IPS DF 6.9 (cell line): Measurements from ENCODE around the gene PTPRD.

Experiments
- DNase-seq: peaks from one replicate; pipeline ENCODE4 v3.0.0-alpha.2; 2013; ENCODE audit warnings: low read depth, low spot score
- H3K27ac ChIP-seq: one replicate; pipeline ENCODE4 v1.5.1; 2013; ENCODE audit warnings: low read length, control low read depth
- H3K27me3 ChIP-seq: 2 replicates; pipeline ENCODE4 v1.6.1; 2013; ENCODE audit warnings: mild to moderate bottlenecking, low read length; ENCODE audit not compliant: control insufficient read depth, insufficient read depth
- H3K36me3 ChIP-seq: 2 replicates; pipeline ENCODE4 v1.6.1; 2013; ENCODE audit warnings: low read length; ENCODE audit not compliant: control insufficient read depth, insufficient read depth
- H3K4me1 ChIP-seq: 2 replicates; pipeline ENCODE4 v1.6.1; 2013; ENCODE audit warnings: low read length; ENCODE audit not compliant: control insufficient read depth, insufficient read depth
- H3K4me3 ChIP-seq: 2 replicates; pipeline ENCODE4 v1.5.1; 2013; ENCODE audit warnings: mild to moderate bottlenecking, low read length
- H3K9me3 ChIP-seq: 2 replicates; pipeline ENCODE4 v1.6.1; 2013; ENCODE audit warnings: low read length, inconsistent platforms; ENCODE audit not compliant: control insufficient read depth, insufficient read depth
- WGBS: extraction: QIAGEN DNeasy Blood & Tissue Kit; methylation state at CpG from one replicate; pipeline ENCODE4 v1.1.7; 2013; ENCODE audit warnings: mixed read lengths, missing lambda C conversion rate; ENCODE audit not compliant: insufficient read length, insufficient coverage; 5-methylcytosine and 5-hydroxymethylcytosine counted together

PTPRD gene

GRCh38 chr9:10071579-10071978 lies 541.2 kb downstream of the PTPRD start:
- no peak for DNase-seq
- Histone ChIP-seq H3K36me3 (no peaks in the 10 kb centered on the region), H3K4me1 (no peaks in the 10 kb centered on the region), H3K27me3 (no peaks in the 10 kb centered on the region), H3K9me3 (no peaks in the 10 kb centered on the region), H3K4me3 (no peak overlapping the region), H3K27ac (no peak overlapping the region)
- no CpG with 5 or more reads among the region's 1 CpG for WGBS

GRCh38 chr9:10062629-10063395 lies 550.0 kb downstream of the PTPRD start:
- Histone ChIP-seq H3K27ac (no peak overlapping the region), H3K36me3 (no peaks in the 10 kb centered on the region), H3K27me3 (no peaks in the 10 kb centered on the region), H3K9me3 (no peaks in the 10 kb centered on the region), H3K4me3 (no peak overlapping the region), H3K4me1 (no peaks in the 10 kb centered on the region)
- no CpG with 5 or more reads among the region's 3 CpGs for WGBS
- no peak for DNase-seq

GRCh38 chr9:10059044-10059443 lies 553.8 kb downstream of the PTPRD start:
- H3K9me3 ChIP-seq = no peaks in the 10 kb centered on the region
- no peak overlapping the region for H3K4me3 ChIP-seq
- no peaks in the 10 kb centered on the region for H3K27me3 ChIP-seq
- no peak for DNase-seq
- no peaks in the 10 kb centered on the region for H3K36me3 ChIP-seq
- no CpG with 5 or more reads among the region's 3 CpGs for WGBS
- H3K27ac ChIP-seq = no peak overlapping the region
- H3K4me1 ChIP-seq = no peaks in the 10 kb centered on the region

- H3K36me3 ChIP-seq = no peaks in the 10 kb centered on the region
- no peaks in the 10 kb centered on the region for H3K27me3 ChIP-seq
- H3K27ac ChIP-seq = no peak overlapping the region
- WGBS = no CpG with 5 or more reads among the region's 6 CpGs
- H3K4me1 ChIP-seq = no peaks in the 10 kb centered on the region
- H3K9me3 ChIP-seq = no peaks in the 10 kb centered on the region
- H3K4me3 ChIP-seq = no peak overlapping the region
- DNase-seq = no peak
Observed at GRCh38 chr9:10055886-10056395, 556.9 kb downstream of the PTPRD start.

GRCh38 chr9:10054456-10054855 lies 558.3 kb downstream of the PTPRD start:
- WGBS = no CpG with 5 or more reads among the region's 1 CpG

GRCh38 chr9:10052916-10053315 lies 559.9 kb downstream of the PTPRD start:
- no peaks in the 10 kb centered on the region for H3K4me1 ChIP-seq
- no peaks in the 10 kb centered on the region for H3K27me3 ChIP-seq
- H3K4me3 ChIP-seq = no peak overlapping the region
- no peaks in the 10 kb centered on the region for H3K36me3 ChIP-seq
- H3K27ac ChIP-seq = no peak overlapping the region
- DNase-seq = no peak
- no peaks in the 10 kb centered on the region for H3K9me3 ChIP-seq

More at GRCh38 chr9:10054456-10054855, 558.3 kb downstream of the PTPRD start:
- no peaks in the 10 kb centered on the region for H3K9me3 ChIP-seq
- H3K27me3 ChIP-seq = no peaks in the 10 kb centered on the region
- DNase-seq = no peak
- no peak overlapping the region for H3K27ac ChIP-seq
- no peaks in the 10 kb centered on the region for H3K4me1 ChIP-seq
- H3K4me3 ChIP-seq = no peak overlapping the region
- H3K36me3 ChIP-seq = no peaks in the 10 kb centered on the region

- H3K4me1 ChIP-seq = no peaks in the 10 kb centered on the region
- DNase-seq = no peak
- H3K4me3 ChIP-seq = no peak overlapping the region
- no peaks in the 10 kb centered on the region for H3K9me3 ChIP-seq
- WGBS = no CpG with 5 or more reads among the region's 1 CpG
- no peaks in the 10 kb centered on the region for H3K36me3 ChIP-seq
- H3K27me3 ChIP-seq = no peaks in the 10 kb centered on the region
- no peak overlapping the region for H3K27ac ChIP-seq
Observed at GRCh38 chr9:10052181-10052580, 560.6 kb downstream of the PTPRD start.

- Histone ChIP-seq H3K4me3 (no peak overlapping the region), H3K36me3 (no peaks in the 10 kb centered on the region), H3K27me3 (no peaks in the 10 kb centered on the region), H3K4me1 (no peaks in the 10 kb centered on the region), H3K9me3 (no peaks in the 10 kb centered on the region), H3K27ac (no peak overlapping the region)
- DNase-seq = no peak
- WGBS = no CpG with 5 or more reads among the region's 4 CpGs
Observed at GRCh38 chr9:10050016-10050415, 562.8 kb downstream of the PTPRD start.

- no peak for DNase-seq
Observed at GRCh38 chr9:10048994-10049393, 563.8 kb downstream of the PTPRD start.

GRCh38 chr9:10045598-10045997 lies 567.2 kb downstream of the PTPRD start:
- Histone ChIP-seq H3K27ac (no peak overlapping the region), H3K9me3 (no peaks in the 10 kb centered on the region), H3K27me3 (no peaks in the 10 kb centered on the region), H3K4me1 (no peaks in the 10 kb centered on the region), H3K4me3 (no peak overlapping the region), H3K36me3 (no peaks in the 10 kb centered on the region)
- no CpG with 5 or more reads among the region's 2 CpGs for WGBS
- no peak for DNase-seq

More at GRCh38 chr9:10048994-10049393, 563.8 kb downstream of the PTPRD start:
- Histone ChIP-seq H3K4me1 (no peaks in the 10 kb centered on the region), H3K27ac (no peak overlapping the region), H3K4me3 (no peak overlapping the region), H3K27me3 (no peaks in the 10 kb centered on the region), H3K9me3 (no peaks in the 10 kb centered on the region), H3K36me3 (no peaks in the 10 kb centered on the region)
- WGBS = no CpG with 5 or more reads among the region's 3 CpGs

- Histone ChIP-seq H3K27ac (no peak overlapping the region), H3K4me3 (no peak overlapping the region), H3K9me3 (no peaks in the 10 kb centered on the region), H3K4me1 (no peaks in the 10 kb centered on the region), H3K27me3 (no peaks in the 10 kb centered on the region), H3K36me3 (no peaks in the 10 kb centered on the region)
- WGBS = no CpG with 5 or more reads among the region's 2 CpGs
- DNase-seq = no peak
Observed at GRCh38 chr9:10041726-10042229, 571.0 kb downstream of the PTPRD start.
